NT2/D1 (cell line): ENCODE results near the gene LTBP1.

Experiments
- SUZ12 ChIP-seq: IDR thresholded peaks from 2 replicates; pipeline ENCODE4 v1.6.1; 2011; ENCODE audit not compliant: insufficient read length, insufficient read depth; ENCODE audit errors: extremely low read depth
- YY1 ChIP-seq: IDR thresholded peaks from 2 replicates; pipeline ENCODE4 v1.6.1; 2011; ENCODE audit not compliant: insufficient read length, insufficient read depth
- ZNF274 ChIP-seq: IDR thresholded peaks from 2 replicates; pipeline ENCODE4 v1.6.1; 2011; ENCODE audit warnings: mild to moderate bottlenecking, low read depth, low read length

DNA sequence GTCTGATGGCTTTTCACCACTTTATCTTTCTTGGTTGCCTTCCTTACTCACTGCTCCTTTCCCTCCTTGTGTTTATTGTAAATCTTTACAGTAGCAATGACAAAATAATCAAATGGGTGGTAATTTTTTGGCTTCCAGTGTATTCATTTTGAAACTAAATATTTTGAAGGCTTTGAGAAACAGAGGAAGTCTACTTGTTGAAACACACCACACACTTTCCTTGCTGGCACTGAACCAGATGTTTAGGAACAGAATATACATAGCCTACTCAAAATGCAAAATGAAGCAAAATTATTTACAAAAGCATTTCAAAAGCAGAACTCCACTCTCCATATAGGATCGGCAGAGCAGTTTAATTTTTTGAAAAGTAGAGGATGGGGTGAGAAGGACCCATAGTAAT lies 189.8 kb downstream of the LTBP1 start:
- TF ChIP-seq ZNF274 (no peak), SUZ12 (no peak), YY1 (no peak)
